Activated naive CD8-positive, alpha-beta T cell treated with anti-CD3 and anti-CD28 coated beads for 36 hours (primary cell): ENCODE results near the gene DNAJB8. TPM values are rescaled to one million over a fixed set of nuclear protein-coding genes. Genes with fewer than 3 reads are reported as not detected.

ENCODE experiments used
- DNase-seq: peaks from one replicate; pipeline ENCODE4 v3.0.0; 2021
- H3K27ac Mint-ChIP-seq: one replicate; pipeline ENCODE4 v1.8.0; 2022; ENCODE audit warnings: mild to moderate bottlenecking, moderate library complexity, mixed read lengths
- H3K27me3 Mint-ChIP-seq: one replicate; pipeline ENCODE4 v1.8.0; 2022; ENCODE audit warnings: mild to moderate bottlenecking, mixed read lengths
- H3K36me3 Mint-ChIP-seq: one replicate; pipeline ENCODE4 v1.8.0; 2021; ENCODE audit warnings: mild to moderate bottlenecking, mixed read lengths
- H3K4me1 Mint-ChIP-seq: one replicate; pipeline ENCODE4 v1.8.0; 2021; ENCODE audit warnings: mixed read lengths
- H3K4me3 Mint-ChIP-seq: one replicate; pipeline ENCODE4 v1.8.0; 2022; ENCODE audit warnings: mild to moderate bottlenecking, moderate library complexity, mixed read lengths
- H3K9me3 Mint-ChIP-seq: one replicate; pipeline ENCODE4 v1.8.0; 2022; ENCODE audit warnings: mixed read lengths
- total RNA-seq, 2 experiments: library from RNA; stranded (reverse); gene quantifications; one replicate each; pipeline ENCODE4 v1.2.3, GENCODE V29; 2021

Gene DNAJB8
- total RNA-seq, 2 experiments from 2014 or later, result not detected

- H3K27me3 Mint-ChIP-seq, result peaks cover 18% of the 10 kb centered on the region
- H3K4me1 Mint-ChIP-seq, result peaks cover 2% of the 10 kb centered on the region
- H3K9me3 Mint-ChIP-seq, result no peaks in the 10 kb centered on the region
- DNase-seq, result no peak
- H3K4me3 Mint-ChIP-seq, result no peak overlapping the region
- peaks cover 1% of the 10 kb centered on the region for H3K36me3 Mint-ChIP-seq
- no peak overlapping the region for H3K27ac Mint-ChIP-seq
These were observed 10.6 kb downstream of the DNAJB8 start for GRCh38 chr3:128455786-128456748.

- no peak overlapping the region for H3K4me3 Mint-ChIP-seq
- no peak overlapping the region for H3K27ac Mint-ChIP-seq
- no peak for DNase-seq
- H3K9me3 Mint-ChIP-seq, result peaks cover 3% of the 10 kb centered on the region
- H3K27me3 Mint-ChIP-seq, result peaks cover 18% of the 10 kb centered on the region
- peaks cover 4% of the 10 kb centered on the region for H3K36me3 Mint-ChIP-seq
- peaks cover 2% of the 10 kb centered on the region for H3K4me1 Mint-ChIP-seq
These were observed 11.6 kb downstream of the DNAJB8 start for GRCh38 chr3:128455116-128455515.

GRCh38 chr3:128454310-128454618 is 12.4 kb downstream of the DNAJB8 start:
- peaks cover 6% of the 10 kb centered on the region for H3K9me3 Mint-ChIP-seq
- no peak for DNase-seq

GRCh38 chr3:128453501-128454309 is 13.0 kb downstream of the DNAJB8 start:
- H3K9me3 Mint-ChIP-seq, result peaks cover 10% of the 10 kb centered on the region
- no peak overlapping the region for H3K27ac Mint-ChIP-seq
- H3K4me1 Mint-ChIP-seq, result peaks cover 6% of the 10 kb centered on the region
- no peak for DNase-seq
- H3K27me3 Mint-ChIP-seq, result peaks cover 18% of the 10 kb centered on the region
- peaks cover 9% of the 10 kb centered on the region for H3K36me3 Mint-ChIP-seq
- H3K4me3 Mint-ChIP-seq, result no peak overlapping the region

More at GRCh38 chr3:128454310-128454618, 12.4 kb downstream of the DNAJB8 start:
- Mint-ChIP-seq H3K27ac (no peak overlapping the region), H3K36me3 (peaks cover 5% of the 10 kb centered on the region), H3K4me3 (no peak overlapping the region), H3K4me1 (peaks cover 2% of the 10 kb centered on the region), H3K27me3 (peaks cover 18% of the 10 kb centered on the region)

DNA sequence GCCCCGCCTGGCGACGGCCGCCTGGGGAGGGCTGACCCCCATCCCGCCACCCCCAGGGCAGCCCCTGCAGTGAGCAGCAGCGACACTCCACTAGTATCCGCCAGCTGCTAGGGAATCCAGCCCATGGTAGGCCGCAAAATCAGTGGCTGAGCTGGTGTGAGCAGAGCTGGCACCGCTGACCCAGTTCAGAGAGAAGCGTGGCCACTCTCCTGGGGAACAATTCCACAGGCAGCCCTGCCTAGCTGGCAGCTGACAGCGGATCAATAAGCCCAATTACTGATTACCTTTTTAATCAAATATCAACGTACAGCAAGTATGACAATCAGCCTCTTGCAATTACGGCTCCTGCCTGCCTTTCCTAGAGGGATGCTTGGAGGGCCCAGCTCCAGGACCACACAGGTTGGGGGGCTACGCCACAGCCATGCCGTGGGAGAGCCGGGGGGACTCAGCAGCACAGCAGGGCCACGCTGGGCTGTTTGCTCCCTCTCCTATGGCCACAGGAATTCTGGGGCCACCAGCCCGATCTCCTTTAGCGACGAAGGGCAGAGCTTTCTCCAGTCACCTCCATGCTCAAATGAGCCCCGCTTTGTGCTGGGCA is 13.9 kb downstream of the DNAJB8 start:
- Mint-ChIP-seq H3K4me3 (no peak overlapping the region), H3K4me1 (peaks cover 11% of the 10 kb centered on the region), H3K9me3 (peaks cover 14% of the 10 kb centered on the region), H3K27ac (no peak overlapping the region), H3K36me3 (peaks cover 14% of the 10 kb centered on the region), H3K27me3 (peaks cover 18% of the 10 kb centered on the region)
- DNase-seq, result no peak

- peaks cover 17% of the 10 kb centered on the region for H3K9me3 Mint-ChIP-seq
- no peak overlapping the region for H3K27ac Mint-ChIP-seq
- H3K36me3 Mint-ChIP-seq, result peaks cover 17% of the 10 kb centered on the region
- H3K4me3 Mint-ChIP-seq, result no peak overlapping the region
- peaks cover 18% of the 10 kb centered on the region for H3K27me3 Mint-ChIP-seq
- H3K4me1 Mint-ChIP-seq, result peaks cover 18% of the 10 kb centered on the region
- DNase-seq, result no peak
These were observed 14.6 kb downstream of the DNAJB8 start for GRCh38 chr3:128452120-128452519.

DNA sequence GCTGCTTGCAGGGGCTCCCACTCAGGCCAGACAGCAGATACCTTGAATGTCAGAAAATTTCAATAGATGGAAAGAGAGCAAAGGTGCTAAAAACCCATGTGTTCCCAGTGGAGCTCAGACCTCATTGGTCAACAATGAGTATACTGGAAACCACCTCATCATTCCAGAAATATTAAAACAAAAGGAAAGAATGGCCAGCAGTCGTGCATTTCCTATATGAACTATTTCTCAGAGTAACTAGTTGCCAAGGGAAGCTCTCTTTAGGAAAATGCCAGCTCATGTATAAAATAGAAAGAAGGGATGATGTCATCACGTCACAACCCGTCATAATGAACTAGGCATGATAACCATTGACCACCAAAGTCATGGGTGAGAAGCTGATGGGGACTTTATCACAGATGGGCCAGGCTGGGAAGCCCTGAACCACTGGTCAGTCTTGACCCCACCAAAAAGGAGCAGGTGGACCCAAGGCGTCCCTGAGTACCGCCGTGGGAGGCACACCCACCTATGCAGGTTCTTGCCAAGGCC is 17.5 kb downstream of the DNAJB8 start:
- Mint-ChIP-seq H3K36me3 (peaks cover 19% of the 10 kb centered on the region), H3K27me3 (peaks cover 4% of the 10 kb centered on the region), H3K4me1 (peaks cover 18% of the 10 kb centered on the region), H3K9me3 (peaks cover 21% of the 10 kb centered on the region), H3K4me3 (no peak overlapping the region), H3K27ac (peak overlapping the region; percentile 83)
- DNase-seq, result no peak

- DNase-seq, result no peak
- Mint-ChIP-seq H3K27me3 (no peaks in the 10 kb centered on the region), H3K4me1 (peaks cover 16% of the 10 kb centered on the region), H3K27ac (peak overlapping the region; percentile 83), H3K4me3 (peak overlapping the region; percentile 0), H3K36me3 (peaks cover 19% of the 10 kb centered on the region), H3K9me3 (peaks cover 21% of the 10 kb centered on the region)
These were observed 18.2 kb downstream of the DNAJB8 start for GRCh38 chr3:128448491-128448890.

GRCh38 chr3:128447561-128448013 is 19.1 kb downstream of the DNAJB8 start:
- peak; percentile 69 for DNase-seq
- H3K4me3 Mint-ChIP-seq, result no peak overlapping the region
- no peaks in the 10 kb centered on the region for H3K27me3 Mint-ChIP-seq
- H3K4me1 Mint-ChIP-seq, result peaks cover 16% of the 10 kb centered on the region
- H3K27ac Mint-ChIP-seq, result peak overlapping the region; percentile 10
- peaks cover 19% of the 10 kb centered on the region for H3K36me3 Mint-ChIP-seq
- H3K9me3 Mint-ChIP-seq, result peaks cover 21% of the 10 kb centered on the region

GRCh38 chr3:128446821-128447220 is 19.9 kb downstream of the DNAJB8 start:
- H3K27ac Mint-ChIP-seq, result peak overlapping the region; percentile 10
- H3K36me3 Mint-ChIP-seq, result peaks cover 17% of the 10 kb centered on the region
- no peaks in the 10 kb centered on the region for H3K27me3 Mint-ChIP-seq
- peaks cover 16% of the 10 kb centered on the region for H3K4me1 Mint-ChIP-seq
- H3K9me3 Mint-ChIP-seq, result peaks cover 21% of the 10 kb centered on the region
- DNase-seq, result no peak
- no peak overlapping the region for H3K4me3 Mint-ChIP-seq

GRCh38 chr3:128445357-128445756 is 21.3 kb downstream of the DNAJB8 start:
- DNase-seq, result no peak
- H3K4me1 Mint-ChIP-seq, result peaks cover 16% of the 10 kb centered on the region
- no peaks in the 10 kb centered on the region for H3K27me3 Mint-ChIP-seq
- H3K36me3 Mint-ChIP-seq, result peaks cover 17% of the 10 kb centered on the region
- H3K27ac Mint-ChIP-seq, result no peak overlapping the region
- no peak overlapping the region for H3K4me3 Mint-ChIP-seq
- peaks cover 20% of the 10 kb centered on the region for H3K9me3 Mint-ChIP-seq

GRCh38 chr3:128443771-128444170 is 22.9 kb downstream of the DNAJB8 start:
- H3K27ac Mint-ChIP-seq, result no peak overlapping the region

GRCh38 chr3:128442949-128443348 is 23.7 kb downstream of the DNAJB8 start:
- peaks cover 7% of the 10 kb centered on the region for H3K9me3 Mint-ChIP-seq
- H3K27ac Mint-ChIP-seq, result no peak overlapping the region
- DNase-seq, result no peak
- H3K27me3 Mint-ChIP-seq, result peaks cover 9% of the 10 kb centered on the region
- H3K36me3 Mint-ChIP-seq, result peaks cover 5% of the 10 kb centered on the region
- peaks cover 8% of the 10 kb centered on the region for H3K4me1 Mint-ChIP-seq
- no peak overlapping the region for H3K4me3 Mint-ChIP-seq

More at GRCh38 chr3:128443771-128444170, 22.9 kb downstream of the DNAJB8 start:
- peaks cover 12% of the 10 kb centered on the region for H3K9me3 Mint-ChIP-seq
- H3K4me1 Mint-ChIP-seq, result peaks cover 13% of the 10 kb centered on the region
- H3K36me3 Mint-ChIP-seq, result peaks cover 10% of the 10 kb centered on the region
- no peak for DNase-seq
- H3K4me3 Mint-ChIP-seq, result no peak overlapping the region
- peaks cover 9% of the 10 kb centered on the region for H3K27me3 Mint-ChIP-seq

DNA sequence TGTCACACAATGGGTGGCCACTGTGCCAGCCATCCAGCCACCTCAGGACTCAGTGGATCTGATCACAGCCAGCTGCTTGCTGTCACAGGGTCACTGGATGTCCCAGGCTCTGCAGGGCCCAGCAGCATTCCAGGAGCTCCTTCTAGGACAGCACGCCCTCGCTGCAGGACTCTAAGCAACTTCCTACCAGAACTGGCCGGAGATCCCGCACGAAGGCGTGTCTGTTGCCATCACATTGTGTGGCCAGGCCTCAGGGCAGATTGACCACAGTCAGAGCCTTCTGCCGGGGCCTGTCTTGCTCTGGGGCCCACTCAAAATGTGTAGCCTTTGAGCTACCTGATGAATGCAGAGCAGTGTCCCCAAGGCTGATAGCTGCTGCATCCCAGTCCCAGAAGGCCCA is 24.6 kb downstream of the DNAJB8 start:
- peaks cover 1% of the 10 kb centered on the region for H3K36me3 Mint-ChIP-seq
- H3K4me3 Mint-ChIP-seq, result no peak overlapping the region
- H3K27ac Mint-ChIP-seq, result no peak overlapping the region
- H3K4me1 Mint-ChIP-seq, result no peaks in the 10 kb centered on the region
- H3K9me3 Mint-ChIP-seq, result peaks cover 3% of the 10 kb centered on the region
- no peak for DNase-seq
- peaks cover 15% of the 10 kb centered on the region for H3K27me3 Mint-ChIP-seq

DNA sequence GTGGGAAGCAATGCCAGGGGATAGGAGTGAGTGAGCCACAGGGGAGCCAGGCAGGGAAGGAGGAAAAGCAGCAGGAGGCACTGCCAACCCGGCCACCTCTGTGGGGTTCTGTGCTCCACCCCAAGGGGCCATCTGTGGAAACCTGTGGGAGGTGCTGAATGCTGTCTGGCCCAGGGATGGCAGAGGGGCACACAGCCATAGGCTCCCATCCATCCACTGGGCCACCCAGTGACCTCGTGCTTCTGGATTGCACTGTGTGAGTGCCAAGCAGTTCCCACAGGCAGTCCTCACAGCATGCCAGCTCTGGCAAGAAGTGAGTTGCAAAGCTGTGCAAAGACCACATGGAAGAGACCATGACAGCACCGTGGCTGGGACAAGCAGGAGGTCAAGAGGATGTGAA is 27.5 kb downstream of the DNAJB8 start:
- Mint-ChIP-seq H3K27me3 (peaks cover 27% of the 10 kb centered on the region), H3K4me1 (no peaks in the 10 kb centered on the region), H3K4me3 (no peak overlapping the region), H3K27ac (no peak overlapping the region), H3K9me3 (no peaks in the 10 kb centered on the region), H3K36me3 (no peaks in the 10 kb centered on the region)
- no peak for DNase-seq
